ENCODE measurements around the gene CYP26B1.

DNA sequence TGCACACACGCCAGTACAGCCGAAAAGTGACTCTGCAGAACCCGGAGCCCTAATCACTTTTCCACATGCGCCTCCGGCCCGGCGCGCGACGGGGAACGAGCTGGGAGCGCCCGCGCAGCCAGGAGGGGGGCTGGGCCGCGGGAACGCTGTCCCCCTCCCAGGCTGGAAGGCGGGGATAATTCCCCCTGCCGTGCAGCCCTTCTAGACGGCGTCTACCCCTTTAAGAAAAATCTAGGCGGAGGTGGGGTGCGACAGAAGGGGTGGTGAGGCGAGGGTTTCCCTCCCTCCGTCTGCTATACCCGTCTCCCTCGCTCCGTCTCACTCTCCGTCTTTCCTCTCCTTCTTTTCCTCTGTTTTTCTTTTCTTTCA is 2.4 kb downstream of the CYP26B1 start:
- TF ChIP-seq EZH2phosphoT487 (IDR thresholded peaks at IDR 0.05; ENCODE audit: borderline replicate concordance, low read length), result no peak
- TF ChIP-seq EZH2 (IDR thresholded peaks at IDR 0.05; ENCODE audit: low read length, unreplicated experiment), result no peak
- TF ChIP-seq, protein P1, sequence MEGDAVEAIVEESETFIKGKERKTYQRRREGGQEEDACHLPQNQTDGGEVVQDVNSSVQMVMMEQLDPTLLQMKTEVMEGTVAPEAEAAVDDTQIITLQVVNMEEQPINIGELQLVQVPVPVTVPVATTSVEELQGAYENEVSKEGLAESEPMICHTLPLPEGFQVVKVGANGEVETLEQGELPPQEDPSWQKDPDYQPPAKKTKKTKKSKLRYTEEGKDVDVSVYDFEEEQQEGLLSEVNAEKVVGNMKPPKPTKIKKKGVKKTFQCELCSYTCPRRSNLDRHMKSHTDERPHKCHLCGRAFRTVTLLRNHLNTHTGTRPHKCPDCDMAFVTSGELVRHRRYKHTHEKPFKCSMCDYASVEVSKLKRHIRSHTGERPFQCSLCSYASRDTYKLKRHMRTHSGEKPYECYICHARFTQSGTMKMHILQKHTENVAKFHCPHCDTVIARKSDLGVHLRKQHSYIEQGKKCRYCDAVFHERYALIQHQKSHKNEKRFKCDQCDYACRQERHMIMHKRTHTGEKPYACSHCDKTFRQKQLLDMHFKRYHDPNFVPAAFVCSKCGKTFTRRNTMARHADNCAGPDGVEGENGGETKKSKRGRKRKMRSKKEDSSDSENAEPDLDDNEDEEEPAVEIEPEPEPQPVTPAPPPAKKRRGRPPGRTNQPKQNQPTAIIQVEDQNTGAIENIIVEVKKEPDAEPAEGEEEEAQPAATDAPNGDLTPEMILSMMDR (conservative IDR thresholded peaks at IDR 0.05; ENCODE audit: low read depth, low read length), result no peak

Data from PC-3 (cell line).